GM18951 (cell line): ENCODE results near the gene ERCC4.

Experiments used
- POLR2A ChIP-seq: IDR thresholded peaks from 4 replicates; pipeline ENCODE4 v1.6.1; 2011; ENCODE audit warnings: mild to moderate bottlenecking; ENCODE audit not compliant: insufficient read length, insufficient read depth; ENCODE audit errors: extremely low read depth
- in situ Hi-C: fragments of 300-500 bp; cut with MboI; formaldehyde crosslinking; loops from one replicate; pipeline ENCODE4 v1.12.0; 2022; ENCODE audit warnings: low sequenced_read_pairs, mixed read lengths, inconsistent platforms; ENCODE audit not compliant: unreplicated experiment

The ERCC4 gene

DNA sequence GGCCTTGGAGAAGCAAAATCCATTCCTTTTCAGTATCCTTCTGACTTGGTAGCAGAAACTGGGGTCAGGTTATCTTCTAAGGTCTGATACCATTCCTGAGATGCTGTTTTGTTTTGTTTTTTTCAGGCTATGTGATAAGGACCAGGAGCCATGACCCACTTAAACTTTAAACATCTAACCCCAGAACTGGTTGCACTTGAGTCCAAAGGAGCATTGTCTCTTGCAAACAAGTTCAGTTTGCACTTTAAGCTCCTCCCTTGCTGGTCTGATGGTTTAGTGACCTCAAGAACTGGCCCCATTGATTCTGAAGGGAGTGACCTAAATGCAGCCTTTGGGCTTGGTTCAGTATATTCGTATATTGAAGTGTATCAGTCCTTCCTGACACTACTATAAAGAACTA is 75.2 kb downstream of the ERCC4 start:
- TF ChIP-seq POLR2A = no peak
- in situ Hi-C loops = no loop called here

DNA sequence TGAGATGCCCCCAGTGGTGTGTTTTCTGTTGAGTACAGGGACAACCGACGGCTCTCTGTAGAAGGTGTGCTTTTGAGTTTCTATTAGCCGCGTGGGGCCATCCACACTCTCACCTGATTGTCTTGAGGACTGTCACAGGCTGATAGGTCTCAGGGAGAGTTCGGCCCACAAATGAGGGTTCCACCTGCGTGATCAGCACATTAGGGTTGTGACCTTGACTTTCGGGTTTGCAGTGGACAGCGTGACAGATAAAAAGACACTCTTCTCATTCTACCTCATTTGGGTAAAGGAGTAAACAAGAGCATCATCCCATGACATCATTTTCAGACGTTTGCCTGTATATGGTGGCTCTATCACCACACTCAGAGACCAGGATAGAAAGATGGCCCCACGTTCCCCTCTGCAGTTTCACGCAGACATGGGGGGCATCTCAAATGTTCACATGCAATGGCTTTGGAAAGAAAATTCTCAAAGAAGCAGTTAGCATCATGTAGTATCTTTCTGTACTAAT is 76.9 kb downstream of the ERCC4 start:
- in situ Hi-C loops = no loop called here
- no peak for TF ChIP-seq POLR2A

DNA sequence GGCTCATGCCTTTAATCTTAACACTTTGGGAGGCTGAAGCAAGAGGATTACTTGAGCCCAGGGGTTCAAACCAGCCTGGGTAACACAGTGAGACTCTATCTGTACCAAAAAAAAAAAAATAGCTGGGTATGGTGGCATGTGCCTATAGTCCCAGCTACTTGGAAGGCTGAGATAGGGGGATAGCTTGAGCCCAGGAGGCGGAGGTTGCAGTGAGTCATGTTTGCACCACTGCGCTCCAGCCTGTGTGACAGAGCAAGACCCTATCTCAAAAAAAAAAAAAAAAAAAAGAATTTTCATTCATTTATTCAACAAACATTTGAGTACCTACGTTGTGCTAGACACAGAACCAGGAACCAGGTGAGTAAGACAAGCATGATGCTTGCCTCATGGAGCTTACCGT is 77.6 kb downstream of the ERCC4 start:
- in situ Hi-C loops = no loop called here
- no peak for TF ChIP-seq POLR2A

DNA sequence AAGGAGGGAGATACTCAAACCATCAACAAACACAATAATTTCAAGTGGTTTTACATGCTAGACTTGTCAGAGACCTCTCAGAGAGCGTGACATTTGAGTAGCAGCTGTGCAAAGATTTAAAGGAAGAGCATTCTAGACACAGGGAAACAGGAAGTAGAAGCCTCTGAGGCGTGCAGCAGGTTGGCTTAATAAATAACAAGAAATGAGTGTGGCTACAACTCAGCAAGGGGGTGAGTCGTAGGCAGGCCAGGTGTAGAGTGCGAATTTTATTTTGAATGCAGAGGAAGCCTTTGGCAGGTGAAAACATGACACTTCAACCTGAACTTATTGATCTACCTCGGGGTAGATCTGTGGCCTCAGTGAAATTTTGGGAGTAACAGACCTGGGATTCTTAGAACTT is 78.0 kb downstream of the ERCC4 start:
- no peak for TF ChIP-seq POLR2A
- in situ Hi-C loops = no loop called here

DNA sequence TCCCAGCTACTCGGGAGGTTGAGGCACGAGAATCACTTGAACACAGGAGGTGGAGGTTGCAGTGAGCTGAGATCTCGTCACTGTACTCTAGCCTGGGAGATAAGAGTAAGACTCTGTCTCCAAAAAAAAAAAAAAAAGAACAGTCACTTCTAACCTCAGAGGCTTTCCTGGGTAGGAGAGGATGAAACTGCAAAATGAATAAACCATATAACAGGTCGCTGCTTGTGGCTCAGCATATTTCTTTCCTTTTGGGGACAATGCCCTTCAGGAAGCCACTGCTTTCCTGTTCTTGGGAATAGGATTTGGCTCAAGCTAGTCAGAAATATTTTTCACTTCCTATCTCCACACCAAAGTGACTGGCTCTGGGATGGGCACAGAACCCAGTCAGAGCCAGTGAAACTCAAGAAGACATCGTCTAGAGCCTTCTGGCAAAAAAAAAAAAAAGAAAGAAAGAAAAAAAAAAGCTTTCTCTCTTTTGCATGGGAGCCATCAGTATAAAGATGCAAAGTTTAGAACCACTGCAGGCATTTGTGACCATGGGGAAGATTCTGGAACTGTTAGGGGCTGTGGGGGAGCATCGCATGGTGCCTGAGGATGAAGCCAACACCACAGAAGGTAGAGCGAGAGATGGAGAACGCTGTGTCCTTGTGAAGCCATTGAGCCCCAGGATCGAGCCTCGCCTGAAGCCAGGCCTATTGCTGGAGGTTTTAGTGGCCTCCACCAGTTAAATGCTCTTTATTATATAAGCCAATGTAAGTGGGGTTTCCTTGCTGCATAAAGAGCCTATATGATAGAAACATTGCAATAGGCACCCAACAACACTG is 79.3 kb downstream of the ERCC4 start:
- in situ Hi-C loops = no loop called here
- no peak for TF ChIP-seq POLR2A

DNA sequence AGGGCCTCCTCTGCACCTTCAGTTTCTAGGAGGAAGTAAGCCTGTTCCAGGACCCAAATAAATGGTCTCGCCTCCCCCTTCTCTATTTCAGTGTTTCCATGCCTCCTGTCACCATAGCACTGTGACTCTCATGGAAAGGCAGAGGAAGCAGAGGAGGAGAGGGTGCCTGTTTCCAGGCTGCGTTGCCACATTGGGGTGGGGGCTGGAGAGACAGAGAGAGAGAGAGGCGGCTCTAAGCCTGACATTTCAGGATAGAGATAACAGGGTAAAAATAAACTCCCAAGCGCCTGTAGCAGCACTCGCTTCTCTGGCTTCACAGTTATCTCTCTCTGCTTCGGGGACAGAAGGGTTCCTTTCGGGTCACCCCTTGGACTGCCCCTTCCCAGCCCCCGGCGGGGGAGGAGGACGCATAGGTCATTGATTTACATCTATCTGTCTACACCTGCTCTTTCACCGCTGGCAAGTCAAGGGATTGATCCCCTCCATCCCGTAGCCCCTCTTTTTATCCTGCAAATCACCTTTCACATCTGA is 80.0 kb downstream of the ERCC4 start:
- no peak for TF ChIP-seq POLR2A
- in situ Hi-C loops = no loop called here

DNA sequence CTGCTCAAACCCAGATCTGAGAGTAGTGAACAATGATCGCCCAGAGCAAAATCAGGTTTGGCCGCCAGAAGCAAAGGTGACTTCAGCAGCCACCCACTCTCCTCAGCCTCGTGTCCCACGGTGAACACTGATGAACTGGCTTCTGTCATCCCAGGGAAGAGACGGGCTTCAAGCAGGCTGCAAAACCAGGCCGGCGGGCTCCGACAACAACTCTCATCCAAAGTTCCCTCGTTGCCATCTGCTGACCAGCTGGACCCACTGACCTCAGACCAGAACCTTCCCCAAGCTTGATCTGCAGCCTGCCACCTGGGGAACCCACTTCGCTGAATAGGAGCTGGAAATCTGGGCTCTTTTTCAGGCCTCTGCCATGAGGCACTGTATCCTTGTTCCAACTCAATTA is 81.6 kb downstream of the ERCC4 start:
- no peak for TF ChIP-seq POLR2A
- in situ Hi-C loops = no loop called here
